HG03175 (cell line): ENCODE measurements around the gene NCAPG2.
"Not testable (repeated sequence)": the region's sequence is repeated elsewhere in the genome, so short reads cannot be mapped to it uniquely, and the experiment has no call there.

Source experiments
- ATAC-seq: cut with Tn5 transposase; IDR thresholded peaks from one replicate; pipeline ENCODE4 v1.9.1; 2021; ENCODE audit warnings: mild to moderate bottlenecking, moderate library complexity; ENCODE audit not compliant: unreplicated experiment

NCAPG2 gene

DNA sequence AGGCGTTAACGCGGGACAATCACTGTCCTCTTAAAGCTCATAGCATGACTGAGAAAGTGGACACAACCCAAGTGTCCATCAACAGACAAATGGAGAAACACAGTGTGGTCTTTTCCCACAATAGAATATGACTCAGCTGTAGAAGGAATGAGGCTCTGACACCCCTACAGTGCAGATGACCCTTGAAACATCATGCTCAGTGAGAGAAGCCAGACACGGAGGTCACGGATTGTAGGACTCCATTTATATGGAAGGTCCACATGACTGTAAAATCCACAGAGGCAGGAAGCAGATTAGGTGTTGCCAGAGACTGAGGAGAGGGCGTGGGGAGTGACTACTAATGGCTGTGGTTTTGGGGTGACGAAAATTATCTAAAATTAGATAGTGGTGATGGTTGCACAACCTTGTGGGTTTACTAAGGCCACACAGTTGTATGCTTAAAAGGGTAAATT, 6.1 kb upstream of the NCAPG2 start:
- ATAC-seq: peak; percentile 77

DNA sequence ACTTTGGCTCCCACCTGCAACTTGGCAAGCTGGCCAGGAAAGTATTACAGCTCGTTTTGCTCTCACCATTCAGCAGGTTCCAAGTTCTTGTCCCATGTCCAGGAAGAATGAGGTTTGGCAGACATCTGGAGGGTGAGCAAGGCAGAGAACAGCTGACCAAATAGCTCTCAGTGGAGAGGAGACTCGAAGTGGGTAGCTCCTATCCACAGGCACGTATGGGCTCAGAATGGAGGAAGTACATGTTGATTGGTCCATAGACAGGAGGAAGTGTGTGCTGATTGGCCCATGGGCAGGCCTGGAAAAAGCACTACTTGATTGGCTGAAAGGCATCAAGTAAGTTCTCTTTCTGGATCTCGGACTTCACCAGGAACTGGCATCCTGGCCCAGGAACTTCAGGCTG, 3.0 kb upstream of the NCAPG2 start:
- no peak for ATAC-seq

DNA sequence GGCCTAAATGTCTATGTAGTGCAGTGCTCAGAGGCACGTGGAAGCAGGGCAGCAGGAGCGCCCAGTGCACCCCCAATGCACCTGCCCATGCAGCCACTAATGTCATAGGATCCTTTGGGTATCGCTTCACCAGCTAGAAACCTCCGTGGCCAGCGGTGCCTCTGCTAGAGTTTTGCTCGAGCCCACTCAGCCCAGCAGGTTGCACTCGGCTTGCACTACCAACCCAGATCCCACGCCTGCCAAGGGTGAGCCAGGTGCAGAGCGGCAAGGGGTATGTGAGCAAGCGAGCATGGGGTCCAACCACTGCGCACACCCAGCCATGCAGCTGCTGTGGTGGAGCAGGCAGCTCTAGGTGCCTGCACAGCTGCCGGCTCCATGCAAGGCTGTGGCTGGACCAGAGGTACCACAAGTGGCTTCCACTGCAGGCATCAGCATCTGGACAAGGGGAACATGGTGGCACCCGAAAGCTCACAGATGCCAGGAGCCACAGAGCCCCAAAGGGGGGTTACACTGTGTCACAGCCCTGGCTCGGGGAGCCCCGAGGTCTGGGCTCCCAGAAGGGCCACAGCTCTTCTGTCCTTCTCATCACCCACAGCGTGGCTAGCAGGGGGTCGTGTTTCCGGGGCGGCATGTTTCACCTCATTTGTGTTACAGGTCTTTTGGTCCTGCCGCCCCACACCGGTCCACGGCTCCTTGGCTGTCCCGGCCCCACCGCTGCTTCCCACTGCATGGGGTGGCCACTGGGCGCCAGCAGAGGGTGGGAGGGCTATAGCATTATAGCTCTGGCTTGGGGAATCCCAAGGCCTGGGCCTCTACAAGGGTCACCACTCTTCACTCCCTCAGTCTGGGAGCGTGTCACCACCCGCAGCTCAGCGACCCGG, 2.3 kb upstream of the NCAPG2 start:
- no peak for ATAC-seq

DNA sequence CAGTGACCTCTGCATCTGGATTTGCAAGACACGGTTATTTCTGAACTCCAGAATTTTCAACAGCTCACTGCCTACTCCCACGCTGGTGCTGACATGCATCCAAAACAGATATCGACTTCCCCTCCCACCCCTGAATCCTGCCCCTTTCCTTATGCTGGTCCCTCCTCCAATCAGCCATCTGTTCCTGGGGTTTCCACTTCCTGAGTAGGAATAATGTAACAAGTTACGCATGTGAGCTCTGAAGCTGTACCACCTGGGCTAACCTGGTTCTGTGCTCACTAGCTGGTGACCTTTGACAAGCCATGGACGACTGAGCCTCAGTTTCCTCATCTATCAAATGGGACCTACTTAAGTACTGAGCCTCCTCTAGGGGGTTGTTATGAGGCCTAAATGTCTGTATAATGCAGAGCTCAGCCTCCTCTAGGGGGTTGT, 1.7 kb upstream of the NCAPG2 start:
- no peak for ATAC-seq

DNA sequence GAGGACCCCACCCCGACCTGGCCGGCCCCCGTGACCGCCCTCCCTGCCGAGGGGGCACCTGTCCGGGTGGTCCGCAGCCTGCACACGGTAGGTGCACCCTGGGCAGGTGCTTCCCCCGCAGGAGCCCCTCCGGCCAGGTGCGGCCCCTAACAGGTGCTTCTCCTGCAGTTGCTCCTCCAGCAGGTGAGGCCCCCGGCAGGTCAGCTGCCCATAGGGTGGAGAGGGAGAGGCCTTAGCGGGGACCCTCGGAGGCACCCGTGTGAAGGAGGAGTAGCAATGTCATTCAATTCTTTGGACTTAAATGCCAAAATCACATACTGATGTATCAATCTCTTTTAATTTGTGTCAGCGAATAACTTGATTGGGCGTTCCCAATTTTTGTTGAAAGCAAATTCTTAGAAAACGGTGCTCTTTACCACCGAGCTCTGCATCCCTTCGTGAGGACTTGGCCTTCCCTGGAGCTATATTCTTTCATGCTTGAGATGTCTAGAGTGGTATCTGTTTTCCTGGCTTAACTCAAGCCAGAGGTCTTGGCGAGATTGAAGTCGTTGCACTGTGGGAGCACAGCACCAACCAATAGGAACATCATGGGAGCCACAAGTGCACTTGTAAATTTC, 738 bp upstream of the NCAPG2 start:
- no peak for ATAC-seq

DNA sequence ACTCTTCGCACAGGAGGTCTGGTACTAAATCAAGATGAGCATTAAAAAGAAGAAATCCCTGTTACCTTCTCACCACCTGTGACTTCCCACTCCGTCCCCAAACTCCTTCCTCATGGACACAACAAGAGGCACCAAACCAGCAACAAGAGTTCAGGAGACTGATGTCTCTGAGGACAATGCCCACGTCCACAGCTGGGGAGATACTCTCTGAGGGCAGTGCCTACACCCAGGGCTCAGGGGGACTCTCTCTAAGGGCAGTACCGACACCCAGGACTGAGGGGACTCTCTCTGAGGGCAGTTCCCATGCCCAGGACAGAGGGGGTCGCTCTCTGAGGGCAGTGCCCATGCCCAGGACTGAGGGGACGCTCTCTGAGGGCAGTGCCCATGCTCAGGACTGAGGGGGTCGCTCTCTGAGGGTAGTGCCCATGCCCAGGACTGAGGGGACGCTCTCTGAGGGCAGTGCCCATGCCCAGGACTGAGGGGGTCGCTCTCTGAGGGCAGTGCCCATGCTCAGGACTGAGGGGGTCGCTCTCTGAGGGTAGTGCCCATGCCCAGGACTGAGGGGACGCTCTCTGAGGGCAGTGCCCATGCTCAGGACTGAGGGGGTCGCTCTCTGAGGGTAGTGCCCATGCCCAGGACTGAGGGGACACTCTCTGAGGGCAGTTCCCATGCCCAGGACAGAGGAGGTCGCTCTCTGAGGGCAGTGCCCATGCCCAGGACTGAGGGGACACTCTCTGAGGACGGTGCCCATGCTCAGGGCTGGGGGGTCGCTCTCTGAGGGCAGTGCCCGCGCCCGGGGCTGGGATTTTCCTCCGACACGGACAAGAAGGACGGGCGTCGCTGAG, 703 bp downstream of the NCAPG2 start:
- ATAC-seq: not testable (repeated sequence)

DNA sequence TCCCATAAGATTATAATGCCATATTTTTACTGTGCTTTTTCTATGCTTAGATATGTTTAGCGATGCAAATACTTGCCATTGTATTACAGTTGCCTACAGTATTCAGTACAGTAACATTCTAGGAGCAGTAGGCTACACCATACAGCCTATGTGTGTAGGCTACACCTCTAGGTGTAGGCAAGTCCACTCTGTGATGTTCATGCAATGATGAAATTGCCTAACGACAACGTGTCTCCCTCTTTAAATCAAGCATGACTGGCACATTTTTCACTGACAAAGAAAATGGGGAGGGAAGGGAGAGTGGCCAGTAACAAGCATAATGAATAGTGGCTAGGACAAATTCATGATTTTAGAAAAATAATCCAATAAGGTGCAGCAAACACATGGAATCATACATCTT, 1.7 kb downstream of the NCAPG2 start:
- ATAC-seq: no peak

DNA sequence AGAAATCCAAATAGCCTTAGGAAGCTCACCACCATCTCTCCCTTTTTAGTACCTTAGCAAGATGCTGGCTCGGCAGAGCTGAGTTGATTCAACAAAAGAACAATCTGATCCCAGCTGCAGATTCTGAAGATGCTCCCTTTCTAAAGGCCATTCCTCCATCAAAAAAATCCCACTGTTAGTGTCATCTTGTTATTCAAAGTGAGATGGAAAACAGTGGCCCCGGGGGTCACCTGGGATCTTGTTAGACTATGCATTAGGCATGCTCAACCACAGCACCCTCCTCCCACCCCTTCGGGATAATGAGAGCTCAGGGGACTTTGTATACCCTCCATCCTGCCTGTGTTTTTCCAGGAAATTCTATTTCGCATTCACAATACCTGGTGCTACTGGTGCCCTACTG, 2.4 kb downstream of the NCAPG2 start:
- ATAC-seq: no peak

DNA sequence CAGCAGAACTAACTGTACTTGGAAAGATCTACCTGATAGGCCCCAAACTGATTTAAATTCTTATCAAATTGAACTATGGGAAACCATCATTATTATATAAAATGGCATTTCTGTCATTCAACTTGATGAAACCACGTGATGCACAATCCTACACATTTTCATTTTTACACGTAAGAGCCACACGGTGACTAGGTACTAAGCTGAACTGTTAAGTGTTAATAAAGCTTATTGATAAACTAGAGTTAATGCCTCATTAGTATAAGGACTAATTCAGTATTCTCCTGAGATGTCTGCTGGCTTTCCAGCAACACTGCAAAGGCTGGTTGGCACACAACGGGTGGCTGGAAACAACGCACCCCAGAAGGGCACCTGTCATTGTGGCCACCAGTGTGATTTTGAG, 4.6 kb downstream of the NCAPG2 start:
- no peak for ATAC-seq

DNA sequence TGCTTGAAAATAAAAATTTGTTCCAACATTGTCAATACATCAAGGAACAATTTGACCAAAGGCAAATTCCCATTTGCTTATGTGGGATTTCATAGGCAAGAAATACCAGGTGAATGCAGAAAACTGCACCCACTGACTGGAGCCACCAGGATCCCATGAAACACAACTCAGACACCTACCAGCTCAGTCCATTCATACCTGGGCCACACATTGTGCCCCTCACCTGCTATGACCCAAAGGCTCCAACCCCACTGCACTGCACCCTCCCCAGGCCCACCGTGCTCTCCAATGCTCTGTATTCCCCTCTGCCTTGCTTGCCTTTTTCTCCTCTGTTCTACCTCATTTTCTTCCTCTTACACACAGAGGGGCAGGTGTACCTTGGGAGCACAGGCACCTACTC, 5.3 kb downstream of the NCAPG2 start:
- no peak for ATAC-seq

DNA sequence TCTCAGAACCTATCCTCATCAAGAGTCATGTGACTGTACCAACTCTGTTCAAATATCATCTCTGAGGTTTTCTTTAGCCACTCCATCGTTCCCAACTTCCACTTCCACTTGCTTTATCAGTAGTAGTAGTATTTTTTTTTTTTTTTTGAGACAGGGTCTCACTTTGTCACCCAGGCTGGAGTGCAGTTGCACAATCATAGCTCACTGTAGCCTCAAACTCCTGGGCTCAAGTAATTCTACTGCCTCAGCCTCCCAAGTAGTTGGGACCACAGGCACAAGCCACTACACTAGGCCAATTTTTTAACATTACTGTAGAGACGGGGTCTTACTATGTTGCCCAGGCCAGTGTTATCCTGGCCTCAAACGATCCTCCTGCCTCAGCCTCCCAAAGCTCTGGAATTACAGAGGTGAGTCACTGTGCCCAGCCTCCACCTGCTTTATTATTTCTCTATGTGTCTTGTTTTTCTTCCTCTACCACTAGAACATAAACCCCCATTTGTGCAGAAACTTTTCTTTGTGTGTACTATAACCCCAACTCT, 5.9 kb downstream of the NCAPG2 start:
- ATAC-seq: no peak

DNA sequence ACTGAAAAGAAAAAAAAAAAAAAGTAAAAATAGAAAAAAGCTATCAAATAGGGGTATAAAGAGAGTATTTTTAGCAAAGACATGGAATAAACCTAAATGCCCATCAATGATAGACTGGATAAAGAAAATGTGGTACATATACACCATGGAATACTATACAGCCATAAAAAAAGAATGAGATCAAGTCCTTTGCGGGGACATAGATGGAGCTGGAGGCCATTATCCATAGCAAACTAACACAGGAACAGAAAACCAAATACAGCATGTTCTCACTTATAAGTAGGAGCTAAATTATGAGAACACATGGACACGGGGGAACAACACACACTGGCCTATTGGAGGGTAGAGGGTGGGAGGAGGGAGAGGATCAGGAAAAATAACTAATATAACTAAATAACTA, 7.0 kb downstream of the NCAPG2 start:
- not testable (repeated sequence) for ATAC-seq

DNA sequence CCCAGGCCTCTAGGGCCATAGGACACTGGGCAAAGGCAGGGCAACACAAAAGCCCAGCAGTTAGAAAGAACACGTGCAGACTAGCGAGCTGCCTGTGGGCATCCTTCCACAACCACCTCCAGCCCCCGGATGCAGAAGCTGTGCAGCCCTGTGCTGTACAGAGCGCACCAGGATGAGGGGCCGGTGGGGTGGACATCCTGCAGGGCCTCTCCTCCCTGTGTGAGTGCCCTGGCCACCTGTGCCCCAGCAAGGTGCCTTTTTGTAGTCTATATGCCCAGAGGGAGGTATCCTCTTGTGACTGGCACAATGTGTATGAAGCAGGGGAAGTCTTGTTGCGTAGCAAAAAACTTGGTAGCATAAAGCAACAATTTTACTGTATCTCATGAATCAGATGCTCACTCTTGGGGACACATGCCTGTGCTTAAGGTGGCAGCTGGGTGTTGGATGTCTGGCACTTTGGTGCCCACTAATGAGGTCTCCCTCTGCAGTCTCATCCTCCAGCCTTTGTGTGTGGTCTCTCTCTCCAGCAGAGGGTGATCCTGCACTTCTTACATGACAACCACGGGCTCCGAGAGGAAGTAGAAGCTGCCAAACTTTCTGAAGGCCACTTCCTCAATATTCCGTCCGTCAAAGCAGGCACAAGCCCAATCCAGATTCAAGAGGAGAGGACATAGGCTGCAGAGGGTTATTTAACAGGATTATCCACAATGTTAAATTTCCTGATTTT, 8.7 kb downstream of the NCAPG2 start:
- ATAC-seq: peak; percentile 85

DNA sequence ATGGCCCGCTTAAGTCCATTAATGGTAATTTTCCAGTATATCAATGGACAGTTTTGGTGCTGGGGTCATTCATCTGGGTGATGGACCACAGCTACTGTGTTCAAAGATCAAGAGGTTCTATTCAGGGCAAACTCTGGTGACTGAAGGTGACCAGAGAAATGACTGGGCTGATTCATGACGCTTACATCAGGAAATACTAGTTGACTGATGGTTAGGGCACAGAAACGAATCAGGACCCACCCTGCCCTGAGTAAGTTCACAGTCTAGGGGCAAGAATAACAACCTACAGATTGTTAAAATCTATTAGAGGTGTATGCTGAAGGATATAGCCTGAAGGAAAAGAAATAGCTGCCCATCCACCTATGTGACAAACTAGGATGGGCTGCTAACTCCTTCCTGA, 9.5 kb downstream of the NCAPG2 start:
- no peak for ATAC-seq

DNA sequence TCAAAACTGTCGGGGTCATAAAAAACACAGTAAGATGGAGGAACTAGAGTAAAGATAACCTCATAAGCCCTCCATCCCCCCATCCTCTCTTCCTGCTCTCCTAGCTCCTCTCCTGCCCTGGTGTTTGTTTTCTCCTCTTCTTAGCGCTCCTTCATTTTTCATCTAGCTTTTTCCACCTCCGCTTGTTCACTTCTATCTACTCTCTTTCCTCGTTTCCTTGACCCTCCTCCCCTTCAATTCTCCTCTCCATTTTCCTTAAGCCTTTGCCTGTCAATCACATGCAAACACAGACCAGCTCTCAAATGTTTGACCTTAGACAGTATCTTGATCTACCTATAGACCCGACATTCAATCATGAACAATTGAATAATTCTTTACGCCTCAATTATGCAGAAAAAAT, 10.0 kb downstream of the NCAPG2 start:
- no peak for ATAC-seq

DNA sequence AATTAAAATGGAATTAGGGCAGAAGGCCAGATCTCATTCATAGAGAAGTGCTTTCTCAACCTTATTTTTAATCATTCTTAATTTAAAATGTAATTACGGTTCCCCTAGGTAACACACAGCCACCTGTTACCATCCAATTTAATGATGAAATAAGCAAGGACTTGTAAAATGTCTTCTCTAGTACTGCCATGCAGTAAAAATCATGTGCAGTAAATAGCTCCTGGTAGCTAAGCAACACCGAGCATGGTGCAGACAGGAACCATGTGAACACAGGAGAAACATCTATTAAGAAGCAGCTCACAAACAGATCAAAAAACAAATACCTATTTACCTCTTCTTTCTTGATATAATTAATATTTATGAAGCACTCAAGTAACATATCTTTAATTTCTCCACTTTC, 15.1 kb downstream of the NCAPG2 start:
- ATAC-seq: no peak

DNA sequence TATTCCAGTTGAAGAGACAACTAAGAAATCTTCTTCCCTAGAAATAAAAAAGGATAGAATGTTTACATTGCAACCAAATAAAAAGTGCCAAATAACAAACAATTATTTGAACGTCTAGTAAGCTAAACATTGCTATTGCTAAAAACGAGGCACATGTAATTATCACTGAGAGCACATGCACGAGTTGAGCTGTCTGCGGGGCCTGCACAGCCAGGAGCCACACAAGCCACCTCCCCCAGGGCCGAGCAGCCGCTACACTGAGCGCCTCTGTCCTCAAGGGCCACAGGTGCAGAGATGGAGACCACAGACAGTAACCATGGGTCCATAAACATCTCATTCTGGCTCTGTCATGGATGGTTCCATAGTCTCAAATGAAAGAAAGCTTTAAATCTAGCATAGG, 17.2 kb downstream of the NCAPG2 start:
- ATAC-seq: no peak

DNA sequence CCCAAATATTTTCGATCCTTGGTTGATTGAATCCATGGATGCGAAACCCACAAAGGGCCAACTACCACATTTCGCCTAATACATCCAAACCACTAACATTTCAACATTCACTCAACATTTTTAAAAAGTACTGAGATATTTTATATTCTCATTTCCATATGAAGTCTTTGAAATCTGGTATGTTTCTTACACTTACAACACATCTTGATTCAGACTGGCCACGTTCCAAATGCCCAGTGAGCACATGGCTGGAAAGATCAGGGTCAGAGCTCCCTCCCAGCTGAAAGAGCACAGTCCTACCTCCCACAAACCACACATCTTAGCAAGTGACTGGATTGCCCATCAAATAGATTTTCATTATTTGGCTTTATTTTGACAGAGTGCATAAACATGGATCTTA, 18.9 kb downstream of the NCAPG2 start:
- ATAC-seq: no peak

DNA sequence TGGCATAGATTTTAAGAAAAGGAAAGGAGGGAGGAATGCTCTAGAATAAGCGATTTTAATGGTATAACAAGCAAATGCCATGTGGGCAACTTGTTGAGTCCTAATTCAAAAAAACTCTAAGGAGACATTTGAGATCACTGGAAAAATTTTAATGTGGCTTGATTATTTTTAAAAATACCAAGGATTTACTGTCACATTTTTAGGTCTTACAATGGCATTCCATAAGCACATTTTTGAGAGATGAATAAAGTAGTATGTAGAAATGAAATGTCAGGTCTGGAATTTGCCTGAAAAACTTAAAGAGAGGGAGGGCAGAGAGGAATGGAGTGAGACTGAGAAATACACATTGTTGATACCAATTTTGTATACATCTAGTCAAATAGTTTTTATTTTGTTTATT, 20.3 kb downstream of the NCAPG2 start:
- no peak for ATAC-seq

DNA sequence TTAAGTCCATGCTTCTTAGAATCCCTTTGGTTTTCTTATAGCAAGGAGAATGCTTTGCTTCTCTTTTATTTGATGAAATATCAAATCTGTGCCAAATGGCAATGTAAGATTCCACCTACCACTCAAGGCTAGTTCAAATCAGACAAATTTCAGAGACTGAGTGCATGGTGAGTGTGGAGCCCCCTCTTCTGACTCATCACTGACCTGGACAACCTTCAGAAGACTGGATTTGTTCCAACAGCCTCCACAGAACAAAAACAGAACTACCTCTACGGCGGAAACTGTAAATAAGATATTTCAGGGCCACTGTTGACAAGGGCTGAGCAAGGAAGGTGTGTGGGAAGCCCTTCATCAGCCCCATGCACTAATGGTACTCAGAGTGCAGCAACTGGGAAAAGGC, 21.1 kb downstream of the NCAPG2 start:
- ATAC-seq: no peak

DNA sequence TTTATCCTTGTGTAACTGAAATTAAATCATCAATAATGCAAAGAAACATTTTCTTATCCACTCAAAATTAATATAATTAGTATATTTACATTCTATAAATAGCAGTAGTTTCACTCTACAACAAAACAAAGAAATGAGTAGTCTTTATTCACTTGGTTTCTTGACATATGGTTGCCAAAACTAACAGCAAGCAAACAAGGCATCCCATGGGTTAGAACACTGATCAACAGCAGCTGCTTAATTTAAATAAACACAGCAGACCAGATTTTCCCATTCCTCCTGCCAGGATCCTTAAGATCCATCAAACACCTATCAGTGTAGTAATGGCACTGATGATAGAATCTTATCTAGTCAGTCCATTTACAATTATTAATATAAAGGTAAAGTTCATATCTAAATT, 22.1 kb downstream of the NCAPG2 start:
- no peak for ATAC-seq
